ENCODE data around the gene MGAT3. TPM values are rescaled to one million over a fixed set of nuclear protein-coding genes. Genes with fewer than 3 reads are reported as not detected.

MGAT3 gene
- total RNA-seq, 4 donors from 2014 or later: 0.55 to 1.0 (median 0.59) TPM

- ATAC-seq: no peak
- DNase-seq: no peak
- no peaks in the 10 kb centered on the region for H3K36me3 ChIP-seq
- H3K27ac ChIP-seq: no peak overlapping the region
- intact Hi-C loops (cut with DNase I; ENCODE audit: low total_unique reads): no loop called here
- TF ChIP-seq, protein P1, sequence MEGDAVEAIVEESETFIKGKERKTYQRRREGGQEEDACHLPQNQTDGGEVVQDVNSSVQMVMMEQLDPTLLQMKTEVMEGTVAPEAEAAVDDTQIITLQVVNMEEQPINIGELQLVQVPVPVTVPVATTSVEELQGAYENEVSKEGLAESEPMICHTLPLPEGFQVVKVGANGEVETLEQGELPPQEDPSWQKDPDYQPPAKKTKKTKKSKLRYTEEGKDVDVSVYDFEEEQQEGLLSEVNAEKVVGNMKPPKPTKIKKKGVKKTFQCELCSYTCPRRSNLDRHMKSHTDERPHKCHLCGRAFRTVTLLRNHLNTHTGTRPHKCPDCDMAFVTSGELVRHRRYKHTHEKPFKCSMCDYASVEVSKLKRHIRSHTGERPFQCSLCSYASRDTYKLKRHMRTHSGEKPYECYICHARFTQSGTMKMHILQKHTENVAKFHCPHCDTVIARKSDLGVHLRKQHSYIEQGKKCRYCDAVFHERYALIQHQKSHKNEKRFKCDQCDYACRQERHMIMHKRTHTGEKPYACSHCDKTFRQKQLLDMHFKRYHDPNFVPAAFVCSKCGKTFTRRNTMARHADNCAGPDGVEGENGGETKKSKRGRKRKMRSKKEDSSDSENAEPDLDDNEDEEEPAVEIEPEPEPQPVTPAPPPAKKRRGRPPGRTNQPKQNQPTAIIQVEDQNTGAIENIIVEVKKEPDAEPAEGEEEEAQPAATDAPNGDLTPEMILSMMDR (IDR thresholded peaks at IDR 0.05 in 4 of 5, conservative IDR thresholded peaks at IDR 0.05 in 1 of 5): no peak
- TF ChIP-seq POLR2A (IDR thresholded peaks at IDR 0.05): no peak
- no peaks in the 10 kb centered on the region for H3K9me3 ChIP-seq
- no peaks in the 10 kb centered on the region for H3K4me1 ChIP-seq
- no peaks in the 10 kb centered on the region for H3K27me3 ChIP-seq
- in situ Hi-C loops (cut with MboI; ENCODE audit: low sequenced_read_pairs in 4 of 4): no loop called here
- no peak overlapping the region for H3K4me3 ChIP-seq
Observed at GRCh38 chr22:39488563-39489083, 31.8 kb downstream of the MGAT3 start.

GRCh38 chr22:39489094-39490068 lies 32.6 kb downstream of the MGAT3 start:
- TF ChIP-seq, protein P1 (IDR thresholded peaks at IDR 0.05 in 4 of 5, conservative IDR thresholded peaks at IDR 0.05 in 1 of 5): no peak
- no peak for TF ChIP-seq POLR2A (IDR thresholded peaks at IDR 0.05)
- no peaks in the 10 kb centered on the region for H3K9me3 ChIP-seq
- no peaks in the 10 kb centered on the region for H3K27me3 ChIP-seq
- intact Hi-C loops (cut with DNase I; ENCODE audit: low total_unique reads): no loop called here
- H3K4me1 ChIP-seq: no peaks in the 10 kb centered on the region
- H3K36me3 ChIP-seq: no peaks in the 10 kb centered on the region
- H3K27ac ChIP-seq: no peak overlapping the region
- ATAC-seq (no peak), DNase-seq (no peak)
- in situ Hi-C loops (cut with MboI; ENCODE audit: low sequenced_read_pairs in 4 of 4): no loop called here
- no peak overlapping the region for H3K4me3 ChIP-seq

- intact Hi-C loops (cut with DNase I; ENCODE audit: low total_unique reads) (no loop called here), in situ Hi-C loops (cut with MboI; ENCODE audit: low sequenced_read_pairs in 4 of 4) (no loop called here)
- peak; percentile 97 for ATAC-seq
- H3K4me1 ChIP-seq: no peaks in the 10 kb centered on the region
- H3K9me3 ChIP-seq: no peaks in the 10 kb centered on the region
- H3K36me3 ChIP-seq: no peaks in the 10 kb centered on the region
- no peaks in the 10 kb centered on the region for H3K27me3 ChIP-seq
- no peak overlapping the region for H3K4me3 ChIP-seq
- TF ChIP-seq, protein P1 (IDR thresholded peaks at IDR 0.05 in 4 of 5, conservative IDR thresholded peaks at IDR 0.05 in 1 of 5): no peak
- no peak for TF ChIP-seq POLR2A (IDR thresholded peaks at IDR 0.05)
- H3K27ac ChIP-seq: no peak overlapping the region
- DNase-seq: peak; percentile 71 to 82
Observed at GRCh38 chr22:39490135-39490798, 33.5 kb downstream of the MGAT3 start.

DNA sequence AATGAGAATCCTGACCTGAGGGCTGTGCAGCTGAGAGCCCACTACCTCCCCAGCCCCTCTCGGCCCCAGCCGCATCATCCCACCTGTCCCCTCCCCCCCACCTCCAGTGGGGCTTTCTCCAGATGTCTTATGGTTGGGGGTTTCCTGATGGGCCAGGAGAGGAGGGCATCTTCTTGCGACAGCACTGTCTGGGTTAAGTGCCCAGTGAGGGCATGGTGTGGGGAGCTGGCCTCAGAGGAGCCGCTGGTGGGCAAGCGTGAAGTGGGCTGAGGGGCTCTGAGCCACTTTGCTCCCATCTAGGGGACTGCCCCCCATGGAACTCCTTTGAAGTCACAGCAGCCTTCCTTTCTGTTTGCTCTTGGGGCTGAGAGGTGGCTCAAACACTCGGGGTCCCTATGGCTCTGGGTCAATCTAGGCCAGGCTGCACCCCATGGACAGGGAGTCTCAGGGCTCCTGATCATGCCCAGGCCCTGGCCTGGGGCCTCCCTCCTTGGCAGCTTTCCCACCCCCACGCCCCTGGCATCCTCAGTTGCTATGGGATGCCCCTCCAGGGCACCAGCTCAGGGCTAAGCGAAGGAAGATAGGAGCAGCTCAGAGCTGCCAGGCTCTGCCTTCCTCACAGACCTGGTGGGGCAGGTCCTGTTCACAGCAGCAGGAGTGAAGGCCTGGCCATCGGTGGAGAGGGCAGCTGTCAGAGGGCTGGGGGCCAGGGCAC lies 34.3 kb downstream of the MGAT3 start:
- intact Hi-C loops (cut with DNase I; ENCODE audit: low total_unique reads): no loop called here
- peaks cover 0 to under 1% of the 10 kb centered on the region in 2 donors for H3K4me1 ChIP-seq

More for the DNA sequence above, 34.3 kb downstream of the MGAT3 start:
- no peaks in the 10 kb centered on the region for H3K27me3 ChIP-seq
- H3K27ac ChIP-seq: no peak overlapping the region
- DNase-seq: no peak
- TF ChIP-seq POLR2A (IDR thresholded peaks at IDR 0.05): no peak
- TF ChIP-seq, protein P1 (IDR thresholded peaks at IDR 0.05 in 4 of 5, conservative IDR thresholded peaks at IDR 0.05 in 1 of 5): no peak
- H3K36me3 ChIP-seq: no peaks in the 10 kb centered on the region
- no peak overlapping the region for H3K4me3 ChIP-seq
- H3K9me3 ChIP-seq: no peaks in the 10 kb centered on the region
- no peak for ATAC-seq
- in situ Hi-C loops (cut with MboI; ENCODE audit: low sequenced_read_pairs in 4 of 4): no loop called here

All from gastrocnemius medialis (tissue), 4 donors.